ENCODE data around the gene KBTBD4.

DNA sequence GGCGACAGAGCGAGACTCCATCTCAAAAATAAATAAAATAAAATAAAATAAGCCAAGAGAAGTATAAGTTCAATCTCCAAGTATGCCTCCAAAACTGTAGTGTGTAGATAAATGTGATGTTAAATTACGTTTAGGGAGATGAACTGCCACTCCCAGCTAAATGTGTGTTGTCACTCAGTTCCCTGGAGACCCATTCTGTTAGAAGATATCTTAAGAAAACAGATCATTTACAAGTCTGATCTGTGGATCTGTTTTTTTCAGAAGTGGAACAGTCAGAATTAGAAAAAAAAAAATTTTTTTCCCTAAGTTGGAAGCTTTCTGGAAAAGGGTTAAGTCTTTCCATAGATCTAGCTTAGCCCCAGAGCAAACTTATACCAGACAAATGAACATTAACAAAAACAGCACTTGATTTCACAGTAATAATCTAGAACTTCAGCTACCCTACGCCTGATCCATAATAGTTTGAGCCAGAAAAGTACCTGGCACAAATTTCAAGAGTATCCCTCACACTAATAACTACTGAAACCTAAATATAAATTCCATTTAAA lies 44.0 kb downstream of the KBTBD4 start:
- no peak for TF ChIP-seq CTCF (IDR thresholded peaks at IDR 0.05)
- no peak for TF ChIP-seq POLR2A (IDR thresholded peaks at IDR 0.05)
